CD4-positive, alpha-beta T cell treated with Interleukin-4 for 4 hours (primary cell): ENCODE data around the gene PYGO2.

ENCODE experiments used
- DNase-seq: peaks from one replicate; pipeline ENCODE4 v3.0.0-alpha.2; 2020

PYGO2 gene

GRCh38 chr1:154961207-154962155, at the start of gene PYGO2:
Gene PYGO2 (minus strand): TSS chr1:154961782. CDS start chr1:154961576, 206 bp downstream.
- DNase-seq: peak; percentile 77

- DNase-seq: no peak
Measured at GRCh38 chr1:155011004-155011416, 49.4 kb upstream of the PYGO2 start.

- DNase-seq: no peak
Measured at GRCh38 chr1:155010211-155010918, 48.8 kb upstream of the PYGO2 start.

GRCh38 chr1:155009742-155010141, 48.2 kb upstream of the PYGO2 start:
- DNase-seq: no peak

- DNase-seq: no peak
Measured at GRCh38 chr1:155009221-155009711, 47.7 kb upstream of the PYGO2 start.

- DNase-seq: no peak
Measured at GRCh38 chr1:155008015-155008941, 46.7 kb upstream of the PYGO2 start.

GRCh38 chr1:155007251-155007828, 45.8 kb upstream of the PYGO2 start:
- no peak for DNase-seq

- DNase-seq: peak; percentile 50
Measured at GRCh38 chr1:155006601-155007101, 45.1 kb upstream of the PYGO2 start.

GRCh38 chr1:155005076-155006011, 43.8 kb upstream of the PYGO2 start:
- no peak for DNase-seq

- DNase-seq: no peak
Measured at GRCh38 chr1:155004352-155005075, 42.9 kb upstream of the PYGO2 start.

GRCh38 chr1:155003766-155004351, 42.3 kb upstream of the PYGO2 start:
- DNase-seq: no peak

- no peak for DNase-seq
Measured at GRCh38 chr1:155003227-155003765, 41.7 kb upstream of the PYGO2 start.

GRCh38 chr1:155002464-155003226, 41.1 kb upstream of the PYGO2 start, which contains the start of gene ZBTB7B:
Gene ZBTB7B (plus strand): TSS chr1:155002802. CDS start chr1:155014661, 11,859 bp downstream.
- DNase-seq: no peak

- peak; percentile 97 for DNase-seq
Measured at GRCh38 chr1:155001675-155002463, 40.3 kb upstream of the PYGO2 start.

GRCh38 chr1:155001425-155001674, 39.8 kb upstream of the PYGO2 start:
- no peak for DNase-seq

GRCh38 chr1:155000726-155001424, 39.3 kb upstream of the PYGO2 start:
- peak; percentile 78 for DNase-seq

GRCh38 chr1:155000411-155000725, 38.8 kb upstream of the PYGO2 start:
- DNase-seq: no peak
